GDM1 (cell line): ENCODE data around the gene AURKB.
"Not testable (repeated sequence)": the region's sequence is repeated elsewhere in the genome, so short reads cannot be mapped to it uniquely, and the experiment has no call there.

Experiments used
- DNase-seq: peaks from one replicate; lab custom pipeline; 2025; lab: John Stamatoyannopoulos, UW

The AURKB gene

DNA sequence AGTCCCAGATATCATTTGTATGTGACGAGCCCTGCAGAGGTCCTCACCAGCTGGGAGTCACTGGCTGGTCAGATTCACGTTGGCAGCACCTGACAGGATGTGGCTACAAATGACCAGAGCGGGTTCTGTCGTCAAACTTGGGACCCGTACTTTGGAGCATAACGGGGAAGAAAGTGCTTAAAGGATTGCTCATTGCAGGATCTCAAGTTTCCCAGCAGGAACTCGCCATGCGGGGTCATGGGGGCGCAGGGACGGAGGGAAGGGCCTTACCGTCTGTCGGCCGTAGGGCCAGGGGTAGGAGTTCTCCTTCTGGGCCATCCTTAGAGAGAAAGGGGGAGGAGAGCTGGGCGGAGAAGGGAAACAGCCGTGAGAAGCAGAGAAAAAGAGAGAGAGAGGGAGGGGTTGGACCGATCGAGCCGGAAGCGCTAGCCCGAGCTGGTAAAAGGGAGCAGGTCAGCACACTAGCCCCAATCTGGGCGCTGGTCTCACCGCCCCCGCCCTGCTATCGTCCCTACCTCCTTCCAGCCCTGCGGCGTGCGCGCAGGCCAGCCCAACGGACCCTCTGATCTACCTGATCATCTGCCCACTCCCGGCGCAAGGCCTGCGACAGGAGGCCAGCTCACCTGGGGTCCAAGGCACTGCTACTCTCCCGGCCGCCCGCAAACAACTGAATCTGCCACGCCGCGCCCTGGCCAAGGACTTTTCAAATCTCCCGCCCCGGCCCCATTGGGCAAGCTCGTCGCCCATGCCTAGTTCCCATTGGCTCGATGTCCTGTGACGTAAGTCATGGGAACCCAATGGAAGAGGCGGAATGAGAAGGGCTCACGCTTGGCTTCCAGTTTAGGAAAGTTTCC, at the start of gene AURKB:
TSS of gene AURKB (minus strand) at position 669 of the 854 bp plus-strand sequence. CDS start at position 318, 351 bp downstream.
- peak; percentile 91 for DNase-seq

- no peak for DNase-seq
Measured at GRCh38 chr17:8257801-8258200, 47.4 kb upstream of the AURKB start.

GRCh38 chr17:8256691-8257090, 46.3 kb upstream of the AURKB start:
- DNase-seq, result no peak

GRCh38 chr17:8256291-8256690, 45.9 kb upstream of the AURKB start:
- no peak for DNase-seq

DNA sequence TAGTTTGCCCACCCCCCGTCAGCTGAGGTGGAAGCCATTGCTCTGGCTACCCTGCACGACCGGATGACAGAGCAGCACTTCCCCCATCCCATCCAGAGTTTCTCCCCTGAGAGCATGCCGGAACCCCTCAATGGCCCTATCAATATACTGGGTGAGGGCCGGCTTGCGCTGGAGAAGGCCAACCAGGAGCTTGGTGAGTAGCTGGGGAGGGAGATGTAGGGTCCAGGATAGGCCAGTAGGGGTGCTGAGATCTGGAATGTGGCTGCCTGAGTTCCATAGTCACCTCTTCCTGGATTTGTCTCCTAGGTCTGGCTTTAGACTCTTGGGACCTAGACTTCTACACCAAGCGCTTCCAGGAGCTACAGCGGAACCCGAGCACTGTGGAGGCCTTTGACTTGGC, 45.1 kb upstream of the AURKB start:
- DNase-seq, result no peak

DNA sequence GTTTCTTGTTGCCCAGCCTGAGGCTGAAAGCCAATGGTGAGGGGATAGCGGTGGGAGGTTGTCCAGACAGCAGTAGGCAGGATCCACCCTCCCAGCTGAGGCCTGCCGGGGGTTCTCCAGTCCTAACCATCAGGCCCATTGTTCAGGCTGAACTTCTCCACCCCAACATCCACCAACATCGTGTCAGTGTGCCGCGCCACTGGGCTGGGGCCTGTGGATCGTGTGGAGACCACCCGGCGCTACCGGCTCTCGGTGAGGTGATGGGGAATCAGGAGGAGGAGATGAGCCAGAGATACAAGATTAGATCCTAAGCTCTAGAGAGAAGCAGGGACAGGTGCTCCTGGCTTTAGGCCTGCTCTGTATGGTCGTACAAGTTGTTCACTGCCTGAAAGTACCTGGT, 44.5 kb upstream of the AURKB start:
- DNase-seq, result no peak

DNA sequence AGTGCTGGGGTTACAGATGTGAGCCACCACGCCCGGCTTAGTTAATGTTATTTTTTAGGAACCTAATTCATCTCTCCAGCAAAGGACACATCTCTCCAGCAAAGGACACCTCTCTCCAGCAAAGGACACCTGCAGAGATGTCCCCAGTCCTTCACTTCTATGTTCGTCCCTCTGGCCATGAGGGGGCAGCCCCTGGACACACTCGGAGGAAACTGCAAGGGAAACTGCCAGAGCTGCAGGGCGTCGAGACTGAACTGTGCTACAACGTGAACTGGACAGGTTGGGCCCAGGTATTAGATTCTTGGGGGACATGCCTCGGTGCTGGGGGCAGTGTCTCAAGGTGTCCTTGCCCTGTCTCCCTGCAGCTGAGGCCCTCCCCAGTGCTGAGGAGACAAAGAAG, 43.4 kb upstream of the AURKB start:
- DNase-seq, result no peak

DNA sequence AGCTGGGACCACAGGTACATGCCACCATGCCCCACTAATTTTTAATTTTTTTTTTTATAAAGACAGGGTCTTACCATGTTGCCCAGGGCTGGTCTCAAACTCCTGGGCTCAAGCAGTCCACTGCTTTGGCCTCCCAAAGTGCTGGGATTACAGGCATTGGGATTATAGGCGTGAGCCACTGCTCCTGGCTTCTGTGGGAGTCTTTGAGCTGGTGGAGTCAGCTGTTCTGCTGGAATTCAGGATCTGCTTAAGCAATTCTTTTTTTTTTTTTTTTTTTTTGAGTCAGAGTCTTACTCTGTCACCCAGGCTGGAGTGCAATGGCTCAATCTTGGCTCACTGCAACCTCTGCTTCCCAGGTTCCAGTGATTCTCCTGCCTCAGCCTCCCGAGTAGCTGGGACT, 41.0 kb upstream of the AURKB start:
- not testable (repeated sequence) for DNase-seq

- DNase-seq, result no peak
Measured at GRCh38 chr17:8249621-8250500, 39.5 kb upstream of the AURKB start.

DNA sequence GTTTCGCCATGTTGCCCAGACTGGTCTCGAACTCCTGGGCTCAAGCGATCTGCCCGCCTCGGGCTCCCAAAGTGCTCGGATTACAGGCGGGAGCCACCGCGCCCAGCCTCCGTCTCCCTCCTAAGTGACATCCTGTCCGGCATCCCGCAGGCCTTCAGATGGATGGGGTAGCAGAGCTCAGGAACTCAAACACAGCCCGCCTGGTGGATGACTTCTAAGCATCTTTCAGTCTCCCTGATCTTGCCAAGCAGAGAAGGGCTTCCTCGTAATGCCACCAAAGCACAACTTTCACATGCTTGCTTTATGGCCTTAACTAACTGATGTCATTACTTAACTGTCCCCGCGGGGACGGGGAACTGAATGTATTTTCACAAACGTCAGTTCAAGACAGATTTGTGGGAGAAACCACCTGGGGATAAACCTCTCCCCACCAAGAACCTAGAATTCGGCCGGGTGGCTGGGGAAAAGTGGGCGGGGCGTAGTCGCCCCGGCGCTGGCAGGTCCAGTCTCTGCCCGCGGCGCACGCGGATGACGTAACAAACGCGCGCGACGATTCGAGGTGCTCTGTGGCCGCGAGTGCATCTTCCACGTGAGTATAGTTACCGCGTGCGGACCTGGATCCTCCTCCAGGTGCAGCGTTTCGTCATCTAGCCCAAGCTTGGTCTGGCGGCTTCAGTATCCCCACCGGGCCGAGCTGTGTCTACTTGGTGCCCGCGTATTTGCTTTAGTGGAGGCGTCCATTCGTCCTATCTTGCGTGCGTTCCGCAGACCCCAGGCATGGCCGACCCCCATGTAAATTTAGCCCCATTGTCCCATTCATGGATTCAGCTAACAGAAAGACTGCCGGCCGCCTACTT, 38.6 kb upstream of the AURKB start, which contains the start of gene PFAS:
TSS of gene PFAS (plus strand) at position 539 of the 857 bp plus-strand sequence. CDS start 4,649 bp downstream, outside the sequence.
- peak; percentile 85 for DNase-seq

- DNase-seq, result no peak
Measured at GRCh38 chr17:8244768-8245167, 34.4 kb upstream of the AURKB start.

DNA sequence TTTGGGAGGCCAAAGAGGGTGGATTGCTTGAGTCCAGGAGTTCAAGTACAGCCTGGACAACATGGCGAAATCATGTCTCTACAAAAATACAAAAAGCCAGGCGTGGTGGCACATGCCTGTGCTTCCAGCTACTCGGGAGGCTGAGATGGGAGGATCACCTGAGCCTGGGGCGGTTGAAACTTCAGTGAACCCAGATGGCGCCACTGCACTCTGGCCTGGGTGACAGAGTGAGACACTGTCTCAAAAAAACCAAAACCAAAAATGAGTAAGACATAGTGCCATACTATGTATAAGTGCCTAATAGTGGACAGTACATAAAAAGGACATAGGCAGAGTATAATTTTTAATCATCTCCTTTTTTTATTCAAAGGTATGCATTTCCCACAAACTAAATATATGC, 33.5 kb upstream of the AURKB start:
- DNase-seq, result no peak

GRCh38 chr17:8237886-8238285, 27.5 kb upstream of the AURKB start:
- no peak for DNase-seq

DNA sequence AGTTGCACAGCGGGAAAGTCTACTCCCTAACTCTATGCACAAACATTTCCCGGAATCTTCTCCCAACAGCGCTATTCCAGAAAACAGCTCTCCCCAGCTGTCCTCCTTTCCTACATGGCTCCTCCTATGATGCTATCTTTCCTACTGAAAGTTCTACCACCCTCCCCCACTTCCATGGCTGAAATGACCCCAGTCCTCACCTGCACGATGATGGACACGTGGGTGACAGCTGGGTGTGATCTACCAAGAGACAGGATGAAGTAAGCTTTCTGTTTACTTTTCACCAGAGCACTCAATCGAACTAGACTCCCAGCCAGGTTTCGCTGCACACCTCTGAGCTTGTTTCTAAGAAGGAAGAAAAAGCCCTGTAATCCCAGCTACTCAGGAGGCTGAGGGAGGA, 26.8 kb upstream of the AURKB start:
- no peak for DNase-seq

DNA sequence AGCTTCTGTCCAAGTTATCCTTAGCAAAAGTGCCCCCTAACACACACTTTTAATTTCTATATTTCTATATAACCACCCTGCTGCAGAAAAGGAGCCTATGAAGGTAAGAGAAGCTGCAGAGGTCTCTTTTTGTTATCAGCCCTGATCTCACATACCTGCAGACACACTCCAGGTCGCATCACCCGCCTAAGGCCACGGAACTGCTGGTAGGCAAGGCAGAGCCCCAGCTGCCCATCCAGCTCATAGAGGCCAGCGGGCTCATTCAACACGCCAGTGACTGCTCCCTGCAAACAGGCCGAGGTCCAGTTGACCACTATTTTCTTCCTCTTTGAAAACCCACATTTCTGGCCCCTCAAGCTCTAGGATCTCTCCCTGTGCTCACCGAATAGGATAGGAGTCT, 25.3 kb upstream of the AURKB start:
- no peak for DNase-seq

GRCh38 chr17:8234361-8235270, 24.2 kb upstream of the AURKB start:
- no peak for DNase-seq

DNA sequence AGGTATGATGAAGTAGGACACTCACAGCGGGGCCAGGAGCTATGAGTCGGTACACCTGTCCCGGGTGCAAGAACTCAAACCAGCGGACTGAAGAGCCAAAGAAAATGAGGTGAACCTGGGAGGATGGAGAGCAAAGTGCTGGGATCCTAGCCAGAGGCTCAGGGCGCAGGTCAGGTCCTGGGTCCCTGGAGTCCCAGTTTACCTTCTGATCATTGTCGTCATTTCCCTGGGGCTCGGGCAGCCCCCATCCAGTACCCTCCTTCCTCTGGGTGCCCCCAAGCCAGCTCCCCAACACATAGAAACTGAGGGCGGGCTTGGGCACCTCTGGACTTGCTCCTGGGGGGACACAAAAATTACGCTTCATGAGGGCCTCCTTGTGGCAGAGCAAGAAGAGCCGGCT, 21.3 kb upstream of the AURKB start:
- DNase-seq, result no peak

- DNase-seq, result no peak
Measured at GRCh38 chr17:8227238-8227581, 16.8 kb upstream of the AURKB start.

DNA sequence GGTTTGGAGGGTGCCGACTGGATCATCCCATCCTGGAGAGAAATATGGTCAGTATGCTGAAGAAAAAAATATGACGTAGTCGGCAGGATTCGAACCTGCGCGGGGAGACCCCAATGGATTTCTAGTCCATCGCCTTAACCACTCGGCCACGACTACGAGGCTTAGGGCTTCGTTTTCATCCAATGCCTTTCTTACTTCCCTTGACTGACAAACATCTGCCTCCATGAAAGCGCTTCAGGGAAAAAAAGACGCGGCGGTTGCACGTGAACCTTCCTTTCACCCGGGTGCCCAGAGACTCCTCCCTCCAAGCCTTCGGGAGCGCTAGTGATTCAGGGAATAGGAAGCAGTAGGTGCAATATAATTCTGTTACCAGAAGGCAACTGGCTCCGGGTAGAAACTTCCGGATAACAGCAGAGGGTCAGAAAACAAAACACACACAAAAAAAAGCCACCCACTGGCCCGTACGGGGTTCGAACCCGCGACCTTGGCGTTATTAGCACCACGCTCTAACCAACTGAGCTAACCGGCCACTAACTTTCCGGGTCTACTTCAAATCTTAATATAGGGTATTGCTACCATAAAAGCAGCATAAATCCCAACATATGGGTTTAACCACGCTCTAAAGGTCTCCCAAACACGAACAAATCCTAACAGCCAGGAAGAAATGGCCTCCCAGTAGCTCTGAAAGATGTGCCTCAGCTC, 16.3 kb upstream of the AURKB start:
- DNase-seq, result peak; percentile 67

DNA sequence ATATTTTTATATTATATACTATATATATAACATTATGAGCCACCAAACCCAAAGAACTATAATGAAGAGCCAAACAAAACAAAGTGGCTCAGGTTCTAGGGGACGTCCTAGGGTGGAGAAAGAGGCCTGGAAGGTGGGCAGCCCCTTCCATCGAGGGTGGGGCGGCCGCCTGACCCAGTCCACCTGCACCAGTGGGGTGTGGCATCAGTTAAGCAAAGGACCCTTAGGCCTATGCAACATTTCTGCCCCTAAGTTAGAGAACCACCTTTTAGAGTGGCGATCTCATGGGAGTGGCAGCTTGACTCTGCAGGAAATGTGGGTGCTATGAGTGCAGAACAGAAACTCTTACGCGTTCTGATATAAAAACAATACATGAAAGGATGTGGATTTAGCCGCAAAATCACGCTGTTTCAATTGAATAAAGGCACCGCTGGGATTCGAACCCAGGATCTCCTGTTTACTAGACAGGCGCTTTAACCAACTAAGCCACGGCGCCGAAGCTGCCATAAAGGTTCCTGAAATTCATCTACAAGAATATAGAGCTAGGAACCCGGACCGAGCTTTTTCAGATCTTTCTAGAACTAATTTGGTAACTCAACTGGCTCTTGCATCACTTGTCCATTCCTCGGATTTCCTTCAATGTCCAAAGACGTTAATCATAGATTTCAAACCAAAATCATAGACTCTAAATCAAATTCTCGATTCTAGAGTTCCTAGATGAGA, 15.6 kb upstream of the AURKB start:
- DNase-seq, result no peak
